Stomach (tissue), 9 donors: ENCODE results near the gene PITPNM1. TPM values are rescaled to one million over a fixed set of nuclear protein-coding genes. Genes with fewer than 3 reads are reported as not detected.

Experiments used
- DNase-seq, 2 donors: peaks; one replicate each; pipeline versions ENCODE4 v3.0.0 to v3.0.0-alpha.2; 2013 to 2019
- H3K27ac ChIP-seq, 5 donors: fragments of 200-600 bp in 4 of 5; sonication (generic) in 4 of 5; one replicate each; pipeline ENCODE4 v1.5.1; 2013 to 2019; ENCODE audit warnings: mild to moderate bottlenecking in 1 of 5, moderate library complexity in 1 of 5
- H3K27me3 ChIP-seq, 3 donors: fragments of 200-600 bp; sonication (generic); one replicate each; pipeline ENCODE4 v1.5.1; 2017 to 2019; ENCODE audit warnings: mixed run types in 1 of 3
- H3K36me3 ChIP-seq, 4 donors: fragments of 200-600 bp; sonication (generic); 1 replicate in 3 of 4; 2 replicates in 1 of 4; pipeline ENCODE4 v1.5.1; 2016 to 2019
- H3K4me1 ChIP-seq, 4 donors: fragments of 200-600 bp; sonication (generic); one replicate each; pipeline ENCODE4 v1.5.1; 2016 to 2019
- H3K4me3 ChIP-seq, 4 donors: fragments of 200-600 bp; sonication (generic) in 3 of 4; one replicate each; pipeline ENCODE4 v1.5.1; 2016 to 2019; ENCODE audit warnings: mild to moderate bottlenecking in 1 of 4
- H3K9me3 ChIP-seq, 4 donors: fragments of 200-600 bp; sonication (generic); one replicate each; pipeline ENCODE4 v1.5.1; 2016 to 2019
- CTCF ChIP-seq, 7 experiments: fragments of 450-650 bp in 4 of 7; fragments of 200-600 bp in 3 of 7; sonication (generic) in 3 of 7; IDR thresholded peaks; one replicate each; pipeline ENCODE4 v1.5.1; 2016 to 2019; ENCODE audit warnings: antibody characterized with exemption in 7 of 7, control low read depth in 2 of 7, mild to moderate bottlenecking in 1 of 7
- EP300 ChIP-seq: sonication (generic); formaldehyde crosslinking; IDR thresholded peaks from one replicate; pipeline ENCODE4 v1.6.1; 2017; ENCODE audit warnings: antibody characterized with exemption
- POLR2A ChIP-seq, 4 donors: fragments of 450-650 bp; IDR thresholded peaks; one replicate each; pipeline ENCODE4 v1.6.1; 2016; ENCODE audit warnings: antibody characterized with exemption in 4 of 4, control low read depth in 2 of 4, mild to moderate bottlenecking in 1 of 4, moderate library complexity in 1 of 4
- POLR2AphosphoS5 ChIP-seq, 3 donors: sonication (generic); formaldehyde crosslinking; IDR thresholded peaks; one replicate each; pipeline ENCODE4 v1.6.1; 2016; ENCODE audit warnings: antibody characterized with exemption in 3 of 3
- WGBS, 5 donors: extraction: QIAGEN DNeasy Blood & Tissue Kit in 3 of 5; methylation state at CpG; one replicate each; pipeline versions ENCODE4 v1.1.5 to v1.1.7; 2013 to 2018; 5-methylcytosine and 5-hydroxymethylcytosine counted together
- intact Hi-C: fragments of 100-400 bp; cut with DNase I; formaldehyde crosslinking; loops from one replicate; pipeline ENCODE4 v1.15.1; 2023; ENCODE audit warnings: low total_unique reads
- polyA plus RNA-seq, 3 donors: library from polyadenylated mRNA; stranded (reverse); fragments of 200-250 nt; gene quantifications; one replicate each; pipeline ENCODE4 v1.2.3, GENCODE V29; 2013
- total RNA-seq, 5 donors: library from RNA; depleted of rRNA; stranded (reverse); fragments of >200 nt; gene quantifications; one replicate each; pipeline versions ENCODE4 v1.1.0 to v1.2.3, GENCODE V29; 2014 to 2016
- donor health status: healthy with polysubstance abuse.
- donor health status: Bipolar disorder and iron deficiency.
- donor health status: healthy.

The PITPNM1 gene
- total and polyA plus RNA-seq, 8 donors: 12.3 to 133 (median 21.1) TPM

GRCh38 chr11:67493548-67494370 is 11.4 kb downstream of the PITPNM1 start:
- Histone ChIP-seq H3K4me1 (no peaks in the 10 kb centered on the region), H3K9me3 (no peaks in the 10 kb centered on the region), H3K4me3 (no peak overlapping the region), H3K27me3 (no peaks in the 10 kb centered on the region), H3K27ac (no peak overlapping the region), H3K36me3 (peaks cover 40 to 100% (median 98%) of the 10 kb centered on the region in 4 donors)
- TF ChIP-seq CTCF (IDR thresholded peaks at IDR 0.05): no peak
- no peak for TF ChIP-seq POLR2A (IDR thresholded peaks at IDR 0.05)
- TF ChIP-seq EP300: no peak
- no peak for TF ChIP-seq POLR2AphosphoS5 (IDR thresholded peaks at IDR 0.05)
- DNase-seq: no peak
- intact Hi-C loops: loop anchor here (10.0 kb wide), 1 partner anchor 99 kb away; the partner anchor contains the start of gene RAD9A
- 92 to 97% (median 95%) methylated on average over 59 to 65 of the region's 65 CpGs for WGBS, 5 donors

DNA sequence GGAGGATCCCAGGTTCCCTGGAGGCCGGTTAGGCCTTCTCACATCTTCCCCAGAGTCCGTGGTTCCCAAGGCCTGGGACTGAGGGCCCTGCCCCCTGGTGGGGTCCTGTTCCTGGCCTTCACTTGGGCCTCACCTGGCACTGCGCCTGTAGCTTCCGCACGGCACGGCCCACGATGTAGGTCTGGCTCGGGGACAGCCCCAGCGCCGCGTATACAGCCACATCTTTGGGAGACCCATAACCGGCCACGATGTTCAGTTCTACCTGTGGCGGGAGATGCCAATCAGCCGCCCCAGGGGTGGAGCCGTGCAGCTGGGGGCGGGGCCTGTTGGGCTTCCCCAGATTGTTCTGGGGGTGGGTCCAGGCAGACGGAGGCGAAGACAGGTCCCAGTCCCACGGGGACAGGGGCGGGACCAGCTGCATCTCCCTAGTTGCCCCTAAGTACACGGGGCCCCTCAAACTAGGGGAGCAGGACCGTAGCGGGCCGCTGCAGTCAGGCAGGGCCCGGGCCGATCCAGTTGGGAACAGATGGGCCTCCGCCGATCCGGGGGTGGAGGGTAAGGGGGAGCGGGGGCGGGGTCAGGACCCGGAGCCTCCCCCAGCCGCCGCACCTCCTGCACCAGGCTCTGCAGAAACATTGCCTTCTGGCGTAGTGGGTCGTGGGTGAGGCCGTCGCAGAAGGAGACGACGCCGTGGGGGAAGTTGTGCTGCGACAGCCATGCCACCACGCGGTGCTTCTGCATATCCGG is 12.2 kb downstream of the PITPNM1 start:
- Histone ChIP-seq H3K27me3 (no peaks in the 10 kb centered on the region), H3K9me3 (no peaks in the 10 kb centered on the region), H3K4me1 (no peaks in the 10 kb centered on the region), H3K27ac (no peak overlapping the region), H3K4me3 (no peak overlapping the region), H3K36me3 (peaks cover 43 to 97% (median 97%) of the 10 kb centered on the region in 4 donors)
- WGBS, 5 donors: 85 to 91% (median 87%) methylated on average over 28 to 46 of the region's 46 CpGs
- no peak for DNase-seq
- intact Hi-C loops: loop anchor here (10.0 kb wide), 1 partner anchor 98 kb away; the partner anchor contains the start of gene RAD9A
- TF ChIP-seq POLR2AphosphoS5 (IDR thresholded peaks at IDR 0.05) (no peak), POLR2A (IDR thresholded peaks at IDR 0.05) (no peak), EP300 (no peak), CTCF (IDR thresholded peaks at IDR 0.05) (no peak)

GRCh38 chr11:67492069-67492727 is 13.0 kb downstream of the PITPNM1 start:
- H3K9me3 ChIP-seq: no peaks in the 10 kb centered on the region
- 77 to 90% (median 87%) methylated on average over 8 to 19 of the region's 19 CpGs for WGBS, 5 donors
- no peak overlapping the region for H3K4me3 ChIP-seq
- no peak overlapping the region for H3K27ac ChIP-seq
- intact Hi-C loops: loop anchor here (10.0 kb wide), 1 partner anchor 97 kb away; the partner anchor contains the start of gene RAD9A
- DNase-seq: no peak
- H3K36me3 ChIP-seq: peaks cover 43 to 97% (median 97%) of the 10 kb centered on the region in 4 donors
- TF ChIP-seq CTCF (IDR thresholded peaks at IDR 0.05) (no peak), POLR2AphosphoS5 (IDR thresholded peaks at IDR 0.05) (no peak), POLR2A (IDR thresholded peaks at IDR 0.05) (no peak), EP300 (no peak)
- no peaks in the 10 kb centered on the region for H3K27me3 ChIP-seq
- H3K4me1 ChIP-seq: no peaks in the 10 kb centered on the region
